Stomach smooth muscle (tissue), 2 donors: ENCODE measurements around the gene IGFBP6.

ENCODE experiments used
- H3K27ac ChIP-seq: one replicate; pipeline ENCODE4 v1.7.0; 2013; ENCODE audit warnings: mild to moderate bottlenecking, low read length, inconsistent platforms
- H3K27me3 ChIP-seq, 2 donors: one replicate each; pipeline ENCODE4 v1.7.0; 2013; ENCODE audit warnings: low read length in 2 of 2; ENCODE audit not compliant: insufficient read depth in 2 of 2, control insufficient read depth in 1 of 2
- H3K36me3 ChIP-seq, 2 donors: one replicate each; pipeline ENCODE4 v1.7.0; 2013; ENCODE audit warnings: low read length in 2 of 2; ENCODE audit not compliant: control insufficient read depth in 2 of 2, insufficient read depth in 2 of 2
- H3K4me1 ChIP-seq: one replicate; pipeline ENCODE4 v1.7.0; 2013; ENCODE audit warnings: low read length; ENCODE audit not compliant: control insufficient read depth, insufficient read depth
- H3K4me3 ChIP-seq, 2 donors: one replicate each; pipeline ENCODE4 v1.7.0; 2013; ENCODE audit warnings: low read length in 2 of 2
- H3K9ac ChIP-seq, 2 donors: one replicate each; pipeline ENCODE4 v1.7.0; 2013; ENCODE audit warnings: low read length in 2 of 2, mild to moderate bottlenecking in 1 of 2
- H3K9me3 ChIP-seq, 2 donors: one replicate each; pipeline ENCODE4 v1.7.0; 2013; ENCODE audit warnings: low read length in 2 of 2; ENCODE audit not compliant: control insufficient read depth in 2 of 2
- donor health status: healthy.
- donor health status: Pancreatic carcinoma.

Gene IGFBP6

GRCh38 chr12:53053218-53054111 is 44.0 kb upstream of the IGFBP6 start:
- no peaks in the 10 kb centered on the region for H3K27me3 ChIP-seq
- peaks cover 69% of the 10 kb centered on the region for H3K4me1 ChIP-seq
- H3K27ac ChIP-seq: peak overlapping the region; percentile 92
- peak overlapping the region; percentile 71 to 85 for H3K4me3 ChIP-seq
- H3K9me3 ChIP-seq: no peaks in the 10 kb centered on the region
- peak overlapping the region; percentile 70 to 73 for H3K9ac ChIP-seq
- H3K36me3 ChIP-seq: peaks cover 6 to 21% of the 10 kb centered on the region in 2 donors

GRCh38 chr12:53054112-53054878 is 43.2 kb upstream of the IGFBP6 start:
- H3K27me3 ChIP-seq: no peaks in the 10 kb centered on the region
- peak overlapping the region; percentile 70 to 73 for H3K9ac ChIP-seq
- peak overlapping the region; percentile 92 for H3K27ac ChIP-seq
- peaks cover 65% of the 10 kb centered on the region for H3K4me1 ChIP-seq
- H3K4me3 ChIP-seq: peak overlapping the region; percentile 71 to 85
- H3K9me3 ChIP-seq: no peaks in the 10 kb centered on the region
- H3K36me3 ChIP-seq: peaks cover 6 to 21% of the 10 kb centered on the region in 2 donors

GRCh38 chr12:53055471-53056266 is 41.8 kb upstream of the IGFBP6 start:
- Histone ChIP-seq H3K9ac (no peak overlapping the region), H3K4me1 (peaks cover 62% of the 10 kb centered on the region), H3K27ac (peak overlapping the region; percentile 92)

GRCh38 chr12:53056296-53056695 is 41.2 kb upstream of the IGFBP6 start:
- Histone ChIP-seq H3K36me3 (peaks cover 6 to 30% of the 10 kb centered on the region in 2 donors), H3K9me3 (no peaks in the 10 kb centered on the region), H3K9ac (no peak overlapping the region), H3K27me3 (no peaks in the 10 kb centered on the region), H3K4me3 (no peak overlapping the region), H3K4me1 (peaks cover 61% of the 10 kb centered on the region), H3K27ac (peak overlapping the region; percentile 37)

More at GRCh38 chr12:53055471-53056266, 41.8 kb upstream of the IGFBP6 start:
- no peaks in the 10 kb centered on the region for H3K9me3 ChIP-seq
- peaks cover 6 to 29% of the 10 kb centered on the region in 2 donors for H3K36me3 ChIP-seq
- no peak overlapping the region for H3K4me3 ChIP-seq
- H3K27me3 ChIP-seq: no peaks in the 10 kb centered on the region

GRCh38 chr12:53056901-53057300 is 40.6 kb upstream of the IGFBP6 start:
- Histone ChIP-seq H3K9ac (peak overlapping the region in 1 of 2 donors; percentile 13), H3K27me3 (no peaks in the 10 kb centered on the region), H3K36me3 (peaks cover 6 to 35% of the 10 kb centered on the region in 2 donors), H3K4me1 (peaks cover 61% of the 10 kb centered on the region), H3K27ac (peak overlapping the region; percentile 18), H3K4me3 (no peak overlapping the region), H3K9me3 (no peaks in the 10 kb centered on the region)

- H3K27me3 ChIP-seq: no peaks in the 10 kb centered on the region
- no peak overlapping the region for H3K27ac ChIP-seq
- peak overlapping the region in 1 of 2 donors; percentile 13 for H3K9ac ChIP-seq
- no peaks in the 10 kb centered on the region for H3K9me3 ChIP-seq
- no peak overlapping the region for H3K4me3 ChIP-seq
- H3K36me3 ChIP-seq: peaks cover 11 to 42% of the 10 kb centered on the region in 2 donors
- H3K4me1 ChIP-seq: peaks cover 61% of the 10 kb centered on the region
Observed at GRCh38 chr12:53057816-53058500, 39.5 kb upstream of the IGFBP6 start.

GRCh38 chr12:53058674-53059433 is 38.6 kb upstream of the IGFBP6 start:
- Histone ChIP-seq H3K27me3 (no peaks in the 10 kb centered on the region), H3K9me3 (no peaks in the 10 kb centered on the region), H3K4me3 (no peak overlapping the region), H3K36me3 (peaks cover 18 to 49% of the 10 kb centered on the region in 2 donors), H3K9ac (no peak overlapping the region), H3K27ac (no peak overlapping the region), H3K4me1 (peaks cover 57% of the 10 kb centered on the region)

- Histone ChIP-seq H3K4me3 (no peak overlapping the region), H3K36me3 (peaks cover 18 to 52% of the 10 kb centered on the region in 2 donors), H3K4me1 (peaks cover 57% of the 10 kb centered on the region), H3K9ac (no peak overlapping the region), H3K9me3 (no peaks in the 10 kb centered on the region), H3K27ac (no peak overlapping the region), H3K27me3 (no peaks in the 10 kb centered on the region)
Observed at GRCh38 chr12:53059434-53060063, 37.9 kb upstream of the IGFBP6 start.

GRCh38 chr12:53060064-53060720 is 37.3 kb upstream of the IGFBP6 start:
- Histone ChIP-seq H3K4me3 (no peak overlapping the region), H3K9me3 (no peaks in the 10 kb centered on the region), H3K27me3 (no peaks in the 10 kb centered on the region), H3K9ac (no peak overlapping the region), H3K4me1 (peaks cover 57% of the 10 kb centered on the region), H3K36me3 (peaks cover 20 to 58% of the 10 kb centered on the region in 2 donors), H3K27ac (peak overlapping the region; percentile 41)
